Measurements from ENCODE around the gene PRTFDC1. TPM values are rescaled to one million over a fixed set of nuclear protein-coding genes. Genes with fewer than 3 reads are reported as not detected.

The PRTFDC1 gene
- total and polyA plus RNA-seq, 7 experiments from 2014 or later, result 0.13 to 1.7 (median 0.69) TPM

Other genes starting within 250 kb of the PRTFDC1 start
- gene ARHGAP21, start 228.7 kb downstream of the PRTFDC1 start, total RNA-seq, result 10 to 100 TPM; 27.3 to 40.0 (median 35.2) TPM
- 10 to 100 TPM in 1 of 2 donors, 1 to 10 TPM in 1; 9.5 to 11.2 TPM for gene ARHGAP21, start 228.7 kb downstream of the PRTFDC1 start, polyA plus RNA-seq
- gene ENKUR, start 63.6 kb upstream of the PRTFDC1 start, total RNA-seq, result under 1 TPM in 1 of 5 experiments, not detected in 4; 0.19 TPM
- not detected for gene ENKUR, start 63.6 kb upstream of the PRTFDC1 start, polyA plus RNA-seq
- gene THNSL1, start 64.0 kb upstream of the PRTFDC1 start, total RNA-seq, result 10 to 100 TPM in 1 of 5 experiments, 1 to 10 TPM in 4; 1.4 to 10.6 (median 2.5) TPM
- gene THNSL1, start 64.0 kb upstream of the PRTFDC1 start, polyA plus RNA-seq, result 10 to 100 TPM in 1 of 2 donors, 1 to 10 TPM in 1; 8.0 to 13.4 TPM
- not detected for gene GPR158, start 222.4 kb upstream of the PRTFDC1 start, total RNA-seq
- gene GPR158, start 222.4 kb upstream of the PRTFDC1 start, polyA plus RNA-seq, result not detected

Measured in naive thymus-derived CD4-positive, alpha-beta T cell (primary cell).